Right cardiac atrium (tissue), 5 donors: ENCODE results near the gene TIAL1. TPM values are rescaled to one million over a fixed set of nuclear protein-coding genes. Genes with fewer than 3 reads are reported as not detected.
"Not testable (repeated sequence)": the region's sequence is repeated elsewhere in the genome, so short reads cannot be mapped to it uniquely, and the experiment has no call there.

Source experiments
- ATAC-seq, 2 donors: fragments of 200-7000 bp; cut with Tn5 transposase; one replicate each; pipeline versions ENCODE4 v1.8.0 to v1.9.1; 2020; ENCODE audit warnings: moderate library complexity in 2 of 2, mild to moderate bottlenecking in 1 of 2
- DNase-seq, 3 donors: peaks; one replicate each; pipeline ENCODE4 v3.0.0-alpha.2; 2020
- H3K27ac ChIP-seq: one replicate; pipeline ENCODE4 v1.5.1; 2013; ENCODE audit warnings: mild to moderate bottlenecking, low read length, control low read depth, moderate library complexity
- H3K27me3 ChIP-seq: one replicate; pipeline ENCODE4 v1.6.1; 2013; ENCODE audit not compliant: control insufficient read depth, insufficient read depth
- H3K4me1 ChIP-seq: one replicate; pipeline ENCODE4 v1.6.1; 2013; ENCODE audit warnings: low read length; ENCODE audit not compliant: control insufficient read depth, insufficient read depth
- H3K4me3 ChIP-seq: one replicate; pipeline ENCODE4 v1.5.1; 2013; ENCODE audit warnings: low read length, control low read depth
- H3K9me3 ChIP-seq: one replicate; pipeline ENCODE4 v1.6.1; 2013; ENCODE audit warnings: low read length; ENCODE audit not compliant: control insufficient read depth
- WGBS: extraction: QIAGEN DNeasy Blood & Tissue Kit; methylation state at CpG from one replicate; pipeline ENCODE4 v1.1.7; 2013; 5-methylcytosine and 5-hydroxymethylcytosine counted together
- intact Hi-C, 4 donors: fragments of 100-400 bp; cut with DNase I; formaldehyde crosslinking; loops; one replicate each; pipeline versions ENCODE4 v1.11.0 to v1.14.0; 2022 to 2023
- polyA plus RNA-seq: library from polyadenylated mRNA; stranded (reverse); fragments of 200-250 nt; gene quantifications from one replicate; pipeline ENCODE4 v1.2.3, GENCODE V29; 2013
- total RNA-seq, 4 donors: library from RNA; stranded (reverse); fragmentation: NEBNext Ultra II Directional; extraction: Animal tissue kit (Norgen Biotek cat#: 25700); gene quantifications; one replicate each; pipeline ENCODE4 v1.2.1, GENCODE V29; 2021
- donor health status: healthy with polysubstance abuse.
- donor health status: DM: no; HTN: yes; CAD: no.
- donor health status: DM: no; HTN: no; CAD: no.
- donor health status: DM: no; HTN: yes; CAD: no; lungs with severe emphysema.
- donor health status: DM: yes; HTN: yes; CAD: no.

The TIAL1 gene
- total and polyA plus RNA-seq, 5 donors: 37.7 to 92.6 (median 84.1) TPM

DNA sequence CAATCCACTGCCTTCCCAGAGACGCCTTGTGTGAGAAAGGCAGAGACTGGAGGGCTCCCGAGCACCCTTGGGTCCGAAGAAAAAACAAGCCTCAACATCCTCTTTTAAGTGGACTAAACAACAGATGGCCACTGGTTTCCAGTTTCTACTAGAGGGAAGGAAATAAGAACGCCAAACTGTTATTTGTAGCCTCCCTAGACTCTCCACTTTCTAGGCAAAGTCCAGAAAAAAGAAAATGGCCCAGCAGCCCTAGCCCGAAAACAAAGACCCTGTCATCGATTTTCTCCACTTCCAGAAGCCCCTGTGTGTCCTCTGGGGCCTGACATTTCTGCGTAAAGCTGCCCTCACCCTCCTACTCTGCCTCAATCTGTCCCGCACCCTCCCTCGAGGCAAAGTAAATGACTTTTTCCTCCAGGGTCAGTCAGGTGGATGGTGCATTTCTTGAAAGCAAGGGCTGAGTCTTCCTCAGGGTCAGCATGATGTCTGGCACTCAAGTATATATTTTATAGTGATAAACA, 60.2 kb downstream of the TIAL1 start:
- no peak for ATAC-seq
- intact Hi-C loops: no loop called here
- Histone ChIP-seq H3K9me3 (no peaks in the 10 kb centered on the region), H3K4me1 (no peaks in the 10 kb centered on the region), H3K4me3 (no peak overlapping the region), H3K27me3 (no peaks in the 10 kb centered on the region), H3K27ac (no peak overlapping the region)
- DNase-seq: no peak
- WGBS: 73% methylated on average over 9 of the region's 9 CpGs

- 85% methylated on average over 11 of the region's 11 CpGs for WGBS
- no peak overlapping the region for H3K4me3 ChIP-seq
- DNase-seq (no peak), ATAC-seq (no peak)
- H3K27me3 ChIP-seq: no peaks in the 10 kb centered on the region
- no peaks in the 10 kb centered on the region for H3K9me3 ChIP-seq
- intact Hi-C loops: no loop called here
- no peaks in the 10 kb centered on the region for H3K4me1 ChIP-seq
- H3K27ac ChIP-seq: no peak overlapping the region
These were observed 60.8 kb downstream of the TIAL1 start for GRCh38 chr10:119535837-119536507.

DNA sequence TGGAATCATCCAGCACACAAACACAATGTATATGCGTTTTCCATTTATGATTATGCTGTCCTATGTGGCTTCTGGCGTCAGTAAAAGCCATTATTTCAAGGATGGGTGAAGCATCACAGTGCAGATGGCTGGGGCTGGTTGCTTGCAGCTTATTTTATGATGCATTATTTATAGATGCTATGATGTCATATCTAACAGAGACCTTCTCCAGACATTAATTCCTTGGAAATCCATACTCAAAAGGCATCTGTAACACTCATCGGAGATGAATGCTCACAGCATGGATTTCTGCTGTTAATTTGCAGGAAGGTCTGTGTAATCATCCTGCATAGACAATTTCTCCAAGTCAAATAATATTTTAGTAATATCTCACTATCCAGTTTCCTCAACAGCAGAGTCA, 61.5 kb downstream of the TIAL1 start:
- WGBS: 79% methylated on average over 3 of the region's 3 CpGs
- H3K4me1 ChIP-seq: no peaks in the 10 kb centered on the region
- DNase-seq: no peak

DNA sequence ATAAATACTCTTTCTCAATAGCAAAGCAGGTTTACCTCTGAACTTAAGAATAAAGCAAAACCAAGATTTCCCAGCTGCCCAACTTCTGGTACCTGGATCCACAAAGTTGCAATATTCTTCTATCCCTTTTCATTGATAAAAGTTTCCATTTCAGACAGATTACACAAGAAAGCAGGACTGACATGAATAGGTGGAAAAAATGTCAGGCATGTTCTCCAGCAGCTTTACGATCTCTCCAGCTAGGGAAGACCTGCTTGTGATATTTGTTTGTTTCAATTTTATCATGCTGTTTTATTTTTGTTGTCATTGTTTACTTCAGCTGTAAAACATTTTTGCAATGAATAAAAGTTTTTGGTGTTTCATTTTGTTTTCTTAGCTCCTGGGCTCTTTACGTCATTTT, 63.3 kb downstream of the TIAL1 start:
- Histone ChIP-seq H3K27me3 (no peaks in the 10 kb centered on the region), H3K4me3 (no peak overlapping the region), H3K9me3 (no peaks in the 10 kb centered on the region), H3K27ac (no peak overlapping the region), H3K4me1 (no peaks in the 10 kb centered on the region)
- 94% methylated on average over 2 of the region's 2 CpGs for WGBS
- no peak for DNase-seq
- intact Hi-C loops: no loop called here
- ATAC-seq: no peak

More for the DNA sequence above, 61.5 kb downstream of the TIAL1 start:
- Histone ChIP-seq H3K4me3 (no peak overlapping the region), H3K27ac (no peak overlapping the region), H3K27me3 (no peaks in the 10 kb centered on the region), H3K9me3 (no peaks in the 10 kb centered on the region)
- no peak for ATAC-seq
- intact Hi-C loops: no loop called here

GRCh38 chr10:119532791-119533190, 64.0 kb downstream of the TIAL1 start:
- ATAC-seq: not testable (repeated sequence)
- WGBS: 91% methylated on average over 8 of the region's 8 CpGs

DNA sequence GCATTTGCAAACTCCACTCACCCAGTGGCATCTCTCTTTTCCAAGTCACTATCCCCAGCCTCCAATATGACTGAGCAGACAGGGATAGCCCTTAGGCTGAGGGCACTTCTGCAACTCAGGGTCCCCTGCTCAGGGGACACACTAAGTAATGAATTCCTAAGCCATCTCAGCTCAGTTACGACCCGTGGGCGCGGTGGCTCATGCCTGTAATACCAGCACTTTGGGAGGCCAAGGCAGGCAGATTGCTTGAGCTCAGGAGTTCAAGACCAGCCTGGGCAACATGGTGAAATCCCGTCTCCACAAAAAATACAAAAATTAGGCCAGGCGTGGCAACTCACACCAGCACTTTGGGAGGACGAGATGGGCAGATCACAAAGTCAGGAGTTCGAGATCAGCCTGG, 64.5 kb downstream of the TIAL1 start:
- H3K27me3 ChIP-seq, ATAC-seq, H3K9me3 ChIP-seq, H3K27ac ChIP-seq, intact Hi-C loops, H3K4me3 ChIP-seq, H3K4me1 ChIP-seq, DNase-seq: not testable (repeated sequence)
- 88% methylated on average over 8 of the region's 8 CpGs for WGBS

More at GRCh38 chr10:119532791-119533190, 64.0 kb downstream of the TIAL1 start:
- H3K9me3 ChIP-seq, H3K4me3 ChIP-seq, DNase-seq, H3K4me1 ChIP-seq, H3K27ac ChIP-seq, intact Hi-C loops, H3K27me3 ChIP-seq: not testable (repeated sequence)

- no peaks in the 10 kb centered on the region for H3K4me1 ChIP-seq
- intact Hi-C loops: no loop called here
These were observed 65.7 kb downstream of the TIAL1 start for GRCh38 chr10:119531067-119531466.

DNA sequence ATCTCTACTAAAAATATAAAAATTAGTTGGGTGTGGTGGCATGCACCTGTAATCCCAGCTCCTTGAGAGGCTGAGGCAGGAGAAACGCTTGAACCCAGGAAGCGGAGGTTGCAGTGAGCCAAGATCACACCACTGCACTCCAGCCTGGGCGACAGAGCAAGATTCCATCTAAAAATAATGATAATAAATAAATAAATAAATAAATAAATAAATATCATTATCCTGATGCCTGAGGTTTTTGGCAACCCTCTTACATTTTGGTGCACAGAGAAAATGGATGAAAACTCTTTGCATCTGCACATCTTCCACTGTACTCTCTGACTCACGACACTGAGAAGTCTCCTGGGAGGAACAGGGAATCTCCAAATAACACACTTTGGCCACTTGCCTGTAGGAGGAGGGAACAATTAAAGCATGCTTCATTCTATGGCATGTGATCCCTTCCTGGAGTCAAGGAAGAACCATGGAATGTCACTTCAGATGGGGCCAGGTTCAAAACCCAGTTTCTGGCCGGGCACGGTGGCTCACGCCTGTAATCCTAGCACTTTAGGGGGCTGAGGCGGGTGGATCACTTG, 68.0 kb downstream of the TIAL1 start:
- ATAC-seq, H3K4me3 ChIP-seq, intact Hi-C loops, H3K27ac ChIP-seq, DNase-seq, H3K9me3 ChIP-seq, H3K27me3 ChIP-seq, H3K4me1 ChIP-seq: not testable (repeated sequence)
- 55% methylated on average over 8 of the region's 8 CpGs for WGBS

More at GRCh38 chr10:119531067-119531466, 65.7 kb downstream of the TIAL1 start:
- Histone ChIP-seq H3K9me3 (no peaks in the 10 kb centered on the region), H3K4me3 (no peak overlapping the region), H3K27ac (no peak overlapping the region), H3K27me3 (no peaks in the 10 kb centered on the region)
- ATAC-seq (no peak), DNase-seq (no peak)
- WGBS: 72% methylated on average over 1 of the region's 1 CpG

- 62% methylated on average over 18 of the region's 18 CpGs for WGBS
- no peak for ATAC-seq
- no peaks in the 10 kb centered on the region for H3K4me1 ChIP-seq
These were observed 69.9 kb downstream of the TIAL1 start for GRCh38 chr10:119526621-119527592.

GRCh38 chr10:119526149-119526548, 70.6 kb downstream of the TIAL1 start:
- no peak for DNase-seq

More at GRCh38 chr10:119526621-119527592, 69.9 kb downstream of the TIAL1 start:
- H3K9me3 ChIP-seq: no peaks in the 10 kb centered on the region
- H3K4me3 ChIP-seq: no peak overlapping the region
- no peak for DNase-seq
- H3K27me3 ChIP-seq: no peaks in the 10 kb centered on the region
- intact Hi-C loops: no loop called here
- H3K27ac ChIP-seq: no peak overlapping the region

DNA sequence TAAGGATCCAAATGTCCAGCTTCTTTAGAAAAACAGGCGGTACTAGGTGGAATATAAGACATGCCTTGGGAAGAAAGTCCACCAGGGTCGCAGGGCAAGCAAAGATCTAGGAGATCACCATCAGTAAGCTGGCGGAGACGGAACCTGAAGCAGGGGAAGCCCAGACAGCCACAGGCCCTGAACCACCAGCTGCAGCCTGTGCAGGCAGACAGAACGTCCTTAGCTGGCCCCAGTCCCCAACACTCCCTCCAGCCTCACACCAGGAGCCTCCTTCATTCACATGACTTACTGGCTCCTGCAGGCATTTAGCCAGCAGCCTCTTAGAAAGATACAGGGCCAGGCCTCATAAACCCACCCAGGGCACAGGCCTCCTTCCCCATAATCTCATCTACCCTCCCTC, 71.6 kb downstream of the TIAL1 start:
- Histone ChIP-seq H3K27ac (no peak overlapping the region), H3K4me3 (no peak overlapping the region), H3K4me1 (no peaks in the 10 kb centered on the region), H3K27me3 (no peaks in the 10 kb centered on the region), H3K9me3 (no peaks in the 10 kb centered on the region)
- WGBS: 93% methylated on average over 5 of the region's 5 CpGs
- ATAC-seq: no peak
- DNase-seq: no peak
- intact Hi-C loops: no loop called here

More at GRCh38 chr10:119526149-119526548, 70.6 kb downstream of the TIAL1 start:
- ATAC-seq: no peak
- WGBS: 80% methylated on average over 1 of the region's 1 CpG
- no peaks in the 10 kb centered on the region for H3K27me3 ChIP-seq
- no peaks in the 10 kb centered on the region for H3K4me1 ChIP-seq
- H3K9me3 ChIP-seq: no peaks in the 10 kb centered on the region
- H3K27ac ChIP-seq: no peak overlapping the region
- H3K4me3 ChIP-seq: no peak overlapping the region
- intact Hi-C loops: no loop called here
